CD4-positive, alpha-beta memory T cell (primary cell): ENCODE results near the gene RNF167. TPM values are rescaled to one million over a fixed set of nuclear protein-coding genes. Genes with fewer than 3 reads are reported as not detected.
A peak's percentile ranks its signal among the peaks of the same experiment; 100 is the strongest.

Source experiments
- CTCF ChIA-PET: fragments of 350-600 bp; sonication (Branson Sonifier 250); formaldehyde crosslinking; loops from one replicate; lab custom pipeline; 2021; ENCODE audit warnings: inconsistent platforms; ENCODE audit not compliant: partially characterized antibody; lab: Charles Lee
- POLR2A ChIA-PET: fragments of 350-600 bp; sonication (Branson Sonifier 250); formaldehyde crosslinking; loops from one replicate; lab custom pipeline; 2021; ENCODE audit not compliant: partially characterized antibody; lab: Charles Lee
- DNase-seq, 5 donors: peaks; one replicate each; pipeline versions ENCODE4 v3.0.0 to v3.0.0-alpha.2; 2020 to 2022; ENCODE audit warnings: mixed read lengths in 1 of 5
- H3K27ac ChIP-seq: one replicate; pipeline ENCODE4 v1.7.0; 2013; ENCODE audit warnings: low read depth, low read length
- H3K27me3 ChIP-seq: 2 replicates; pipeline ENCODE4 v1.7.0; 2013; ENCODE audit warnings: mild to moderate bottlenecking, low read length, moderate library complexity; ENCODE audit not compliant: insufficient read depth
- H3K36me3 ChIP-seq: 2 replicates; pipeline ENCODE4 v1.7.0; 2013; ENCODE audit warnings: mild to moderate bottlenecking, low read length, moderate library complexity; ENCODE audit not compliant: insufficient read depth
- H3K4me1 ChIP-seq: 2 replicates; pipeline ENCODE4 v1.7.0; 2013; ENCODE audit warnings: mild to moderate bottlenecking, low read length, moderate library complexity; ENCODE audit not compliant: insufficient read depth
- H3K4me3 ChIP-seq, 2 donors: one replicate each; pipeline ENCODE4 v1.7.0; 2013; ENCODE audit warnings: low read length in 2 of 2, mild to moderate bottlenecking in 1 of 2
- H3K9me3 ChIP-seq, 2 donors: one replicate each; pipeline ENCODE4 v1.7.0; 2013; ENCODE audit warnings: low read length in 2 of 2, control low read depth in 1 of 2; ENCODE audit not compliant: control insufficient read depth in 1 of 2
- H3K27ac Mint-ChIP-seq, 7 donors: one replicate each; pipeline ENCODE4 v1.8.0; 2020 to 2021; ENCODE audit warnings: mixed read lengths in 7 of 7, mild to moderate bottlenecking in 6 of 7, inconsistent platforms in 3 of 7, moderate library complexity in 3 of 7
- H3K27me3 Mint-ChIP-seq, 2 donors: one replicate each; pipeline ENCODE4 v1.8.0; 2020 to 2021; ENCODE audit warnings: mixed read lengths in 2 of 2
- H3K36me3 Mint-ChIP-seq, 2 donors: one replicate each; pipeline ENCODE4 v1.8.0; 2020 to 2021; ENCODE audit warnings: mixed read lengths in 2 of 2, inconsistent platforms in 1 of 2, mild to moderate bottlenecking in 1 of 2
- H3K4me1 Mint-ChIP-seq, 4 donors: one replicate each; pipeline ENCODE4 v1.8.0; 2020 to 2021; ENCODE audit warnings: mixed read lengths in 4 of 4, mild to moderate bottlenecking in 1 of 4
- H3K4me3 Mint-ChIP-seq, 8 donors: one replicate each; pipeline ENCODE4 v1.8.0; 2020 to 2021; ENCODE audit warnings: mixed read lengths in 8 of 8, mild to moderate bottlenecking in 7 of 8, moderate library complexity in 6 of 8, inconsistent platforms in 3 of 8
- H3K9me3 Mint-ChIP-seq, 8 donors: one replicate each; pipeline ENCODE4 v1.8.0; 2020 to 2021; ENCODE audit warnings: mixed read lengths in 8 of 8, mild to moderate bottlenecking in 5 of 8, inconsistent platforms in 3 of 8, moderate library complexity in 1 of 8
- intact Hi-C: fragments of 100-400 bp; cut with micrococcal nuclease; formaldehyde crosslinking; loops from one replicate; pipeline ENCODE4 v1.15.1; 2023
- polyA plus RNA-seq, 2 donors: library from polyadenylated mRNA; unstranded; fragments of 300-500 nt; fragmentation: Illumina TruSeq; gene quantifications; one replicate each; pipeline ENCODE4 v1.2.3, GENCODE V29; 2021
- total RNA-seq, 2 experiments: library from RNA; stranded (reverse); gene quantifications; one replicate each; pipeline ENCODE4 v1.2.3, GENCODE V29; 2021

The RNF167 gene
- total and polyA plus RNA-seq, 4 experiments from 2014 or later, result 52.4 to 172 (median 108) TPM

DNA sequence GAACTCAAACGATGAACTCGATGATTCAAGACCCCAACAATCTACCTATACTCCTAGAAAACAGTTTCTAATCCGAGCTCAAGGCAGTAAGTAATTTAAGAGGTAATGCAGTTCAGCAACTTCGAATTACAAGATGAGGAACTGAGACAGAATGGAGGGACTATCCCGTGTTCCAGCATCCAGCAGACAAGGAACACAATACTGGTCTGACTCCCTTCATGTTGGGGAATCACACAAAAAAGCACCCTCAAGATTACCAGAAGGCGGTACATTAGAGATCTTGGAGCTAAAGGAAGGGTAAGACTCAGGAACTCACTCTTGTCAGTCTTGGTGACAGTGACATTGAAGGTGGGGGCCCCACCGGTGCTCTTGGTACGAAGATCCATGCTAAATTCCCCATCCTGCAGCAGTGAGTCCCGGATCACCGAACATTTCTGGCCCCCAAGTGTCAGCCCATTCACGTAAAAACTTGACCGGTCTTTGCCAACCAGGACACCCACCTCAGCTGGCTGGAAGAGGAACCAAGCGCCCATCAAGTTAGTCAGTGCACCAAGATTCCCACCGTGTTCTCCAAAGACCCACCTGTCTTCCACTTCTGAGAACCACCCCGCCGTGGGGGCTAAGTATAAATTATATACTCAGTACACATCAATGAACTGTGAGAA, 6.4 kb downstream of the RNF167 start:
- DNase-seq, result no peak
- Mint-ChIP-seq H3K27ac (peak overlapping the region; percentile 85 to 96 (median 94)), H3K4me3 (peak overlapping the region; percentile 95 to 100 (median 99)), H3K4me1 (peaks cover 42 to 85% (median 59%) of the 10 kb centered on the region in 4 donors), H3K9me3 (peaks cover 0 to 2% (median 0%) of the 10 kb centered on the region in 8 donors), H3K36me3 (peaks cover 47 to 57% of the 10 kb centered on the region in 2 donors), H3K27me3 (no peaks in the 10 kb centered on the region)
- intact Hi-C loops, result no loop called here
- H3K4me1 ChIP-seq, result peaks cover 68% of the 10 kb centered on the region
- POLR2A ChIA-PET, result interaction anchor here (0.7 to 25.3 kb wide), 14 partner anchors 7 to 803 kb away, joined by 3 to 973 read pairs (median 12); partner anchors contain the start of genes C17orf107, CAMTA2, CHRNE and CYB5D2
- peak overlapping the region; percentile 63 to 94 for H3K4me3 ChIP-seq
- peak overlapping the region; percentile 94 for H3K27ac ChIP-seq
- H3K27me3 ChIP-seq, result no peaks in the 10 kb centered on the region
- H3K36me3 ChIP-seq, result peaks cover 41% of the 10 kb centered on the region
- CTCF ChIA-PET, result interaction anchor here (1.0 to 2.9 kb wide), 4 partner anchors 21 to 41 kb away, joined by 3 to 15 read pairs (median 6); partner anchors contain the start of genes CAMTA2 and SPAG7
- no peaks in the 10 kb centered on the region for H3K9me3 ChIP-seq

DNA sequence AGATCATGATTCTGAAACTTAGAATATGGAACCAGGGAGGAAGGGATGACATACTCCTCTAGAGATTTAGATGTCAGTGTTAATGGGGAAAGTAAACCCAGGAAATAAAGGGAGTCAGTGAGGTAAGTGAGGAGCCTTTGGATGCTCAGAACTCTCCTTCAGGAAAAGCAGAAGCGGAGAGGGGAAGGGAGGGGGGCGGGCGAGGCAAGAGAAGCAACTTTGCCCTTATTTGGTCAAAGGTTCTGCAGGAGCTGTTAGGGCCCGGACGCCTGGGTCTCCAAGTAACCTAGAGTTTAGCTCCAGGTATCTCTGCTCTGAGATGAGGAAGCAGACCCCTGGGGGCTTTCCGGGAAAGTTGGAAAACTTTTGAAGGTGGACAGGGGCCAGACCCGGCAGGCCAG, 6.9 kb downstream of the RNF167 start:
- Mint-ChIP-seq H3K27me3 (no peaks in the 10 kb centered on the region), H3K36me3 (peaks cover 43 to 52% of the 10 kb centered on the region in 2 donors), H3K4me3 (peak overlapping the region; percentile 95 to 100 (median 99)), H3K9me3 (peaks cover 0 to 2% (median 0%) of the 10 kb centered on the region in 8 donors), H3K27ac (peak overlapping the region; percentile 85 to 96 (median 94)), H3K4me1 (peaks cover 36 to 79% (median 56%) of the 10 kb centered on the region in 4 donors)
- Histone ChIP-seq H3K27ac (peak overlapping the region; percentile 94), H3K4me3 (peak overlapping the region; percentile 63 to 94), H3K4me1 (peaks cover 62% of the 10 kb centered on the region), H3K36me3 (peaks cover 41% of the 10 kb centered on the region), H3K9me3 (no peaks in the 10 kb centered on the region), H3K27me3 (no peaks in the 10 kb centered on the region)
- ChIA-PET CTCF (interaction anchor here (1.9 to 2.9 kb wide), 2 partner anchors 20 to 38 kb away, joined by 7 to 15 read pairs; partner anchors contain the start of gene SPAG7), POLR2A (interaction anchor here (0.7 to 25.3 kb wide), 19 partner anchors 8 to 804 kb away, joined by 3 to 973 read pairs (median 7); partner anchors contain the start of genes ARRB2, C17orf107, CAMTA2 and CHRNE)
- DNase-seq, result no peak
- intact Hi-C loops, result no loop called here

DNA sequence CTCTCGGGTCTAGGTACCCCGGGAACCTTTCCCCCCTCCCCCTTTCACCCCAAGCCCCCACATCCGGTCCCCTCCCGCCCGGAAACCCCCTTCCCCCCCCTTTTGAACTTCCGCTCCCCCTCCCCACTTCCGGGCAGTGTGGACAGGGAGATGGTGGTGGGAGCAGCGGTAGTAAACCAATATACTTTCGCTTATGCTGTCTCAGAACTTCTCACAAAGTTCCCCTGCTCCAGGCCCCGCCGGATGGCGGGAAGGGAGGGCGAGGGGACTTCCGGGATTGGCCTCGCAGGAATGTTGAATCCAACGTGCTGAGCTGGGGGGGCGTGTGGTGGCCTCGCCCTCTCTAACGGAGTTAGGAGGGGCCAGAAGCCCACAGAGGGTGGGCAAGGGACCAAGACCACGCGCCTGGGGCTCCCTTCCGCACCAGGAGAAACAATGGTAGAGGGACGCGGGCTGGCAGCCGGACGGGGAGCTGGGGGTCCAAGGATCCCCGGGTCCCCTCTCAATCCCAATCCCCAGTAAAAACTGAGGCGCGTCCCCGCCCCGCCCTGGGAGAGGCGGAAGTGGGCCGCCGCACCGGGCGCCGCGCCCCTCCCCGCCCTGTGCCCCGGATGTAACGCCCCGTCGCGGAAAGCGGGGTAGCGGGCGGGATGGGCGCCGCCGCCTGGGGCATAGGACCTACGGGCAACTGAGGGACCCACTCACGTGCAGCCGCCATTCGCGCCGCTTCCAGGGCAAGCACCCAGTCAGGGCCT, 7.5 kb downstream of the RNF167 start:
- Mint-ChIP-seq H3K4me1 (peaks cover 32 to 73% (median 51%) of the 10 kb centered on the region in 4 donors), H3K4me3 (peak overlapping the region; percentile 95 to 100 (median 99)), H3K36me3 (peaks cover 37 to 50% of the 10 kb centered on the region in 2 donors), H3K27ac (peak overlapping the region; percentile 91 to 97 (median 96)), H3K9me3 (peaks cover 0 to 2% (median 0%) of the 10 kb centered on the region in 8 donors), H3K27me3 (no peaks in the 10 kb centered on the region)
- Histone ChIP-seq H3K36me3 (peaks cover 37% of the 10 kb centered on the region), H3K27ac (peak overlapping the region; percentile 94), H3K4me1 (peaks cover 56% of the 10 kb centered on the region), H3K4me3 (peak overlapping the region; percentile 76 to 94), H3K9me3 (no peaks in the 10 kb centered on the region), H3K27me3 (no peaks in the 10 kb centered on the region)
- CTCF ChIA-PET, result interaction anchor here (1.9 to 2.9 kb wide), 2 partner anchors 20 to 38 kb away, joined by 7 to 15 read pairs; partner anchors contain the start of gene SPAG7
- intact Hi-C loops, result loop anchor here (1.0 to 2.0 kb wide), 3 partner anchors 7 to 237 kb away; partner anchors contain the start of genes ARRB2, INCA1, KIF1C and RNF167
- DNase-seq, result peak; percentile 55 to 76 (median 66)
- POLR2A ChIA-PET, result interaction anchor here (0.7 to 25.3 kb wide), 22 partner anchors 8 to 805 kb away, joined by 3 to 973 read pairs (median 6); partner anchors contain the start of genes ARRB2, C17orf107, CAMTA2 and CHRNE

DNA sequence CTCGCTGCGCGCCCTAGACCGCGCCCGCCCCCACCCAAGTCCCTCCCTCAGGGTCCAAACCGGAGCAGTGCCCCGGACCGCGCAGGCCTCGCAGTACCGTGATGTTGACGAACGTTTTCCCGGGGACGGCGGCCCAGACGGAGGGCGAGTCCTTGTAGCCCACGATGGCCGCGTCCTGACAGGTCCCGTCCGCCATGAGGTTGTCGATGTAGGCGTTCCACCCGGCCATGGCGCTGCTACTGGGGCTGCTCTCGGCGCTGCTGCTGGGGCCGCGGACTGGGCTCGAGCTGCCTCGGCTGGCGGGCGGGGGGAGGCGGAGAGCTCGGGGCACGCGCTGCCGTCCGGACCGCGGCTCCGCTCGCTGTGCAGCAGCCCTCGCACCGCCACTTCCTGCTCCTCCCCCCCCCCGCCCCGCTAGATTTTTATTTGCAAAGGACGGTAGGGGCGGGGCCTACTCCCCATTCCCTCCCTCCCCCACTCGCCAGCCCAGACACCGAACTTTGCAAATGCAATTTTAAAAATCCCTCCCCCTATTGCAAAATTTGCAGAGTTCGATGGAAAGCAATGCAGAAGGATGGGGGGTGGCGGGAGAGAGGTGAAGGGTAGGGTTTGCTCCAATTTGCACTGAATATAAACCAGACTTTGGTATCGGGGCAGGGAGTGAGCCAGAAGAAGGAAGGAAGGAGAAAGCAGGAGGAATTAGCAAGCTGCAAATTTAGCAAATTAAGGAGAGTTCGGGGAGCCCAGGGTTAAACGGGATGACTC, 8.3 kb downstream of the RNF167 start, which contains the start of gene PFN1:
Gene PFN1 (minus strand): TSS at position 365 of the 765 bp plus-strand sequence. CDS start 136 bp downstream, at position 229.
- H3K4me3 Mint-ChIP-seq, result peak within 1 kb of the TSS; percentile 95 to 100 (median 99)
- H3K27me3 Mint-ChIP-seq, result no peaks in the 10 kb centered on the region
- Histone ChIP-seq H3K27ac (peak within 1 kb of the TSS; percentile 94), H3K36me3 (peaks cover 30% of the 10 kb centered on the region), H3K4me1 (peaks cover 49% of the 10 kb centered on the region), H3K9me3 (no peaks in the 10 kb centered on the region), H3K27me3 (no peaks in the 10 kb centered on the region), H3K4me3 (peak within 1 kb of the TSS; percentile 76 to 94)
- peak within 1 kb of the TSS; percentile 92 to 100 (median 98) for H3K27ac Mint-ChIP-seq
- intact Hi-C loops, result loop anchor here (1.0 to 2.0 kb wide), 3 partner anchors 8 to 238 kb away; partner anchors contain the start of genes ARRB2, INCA1, KIF1C and RNF167
- peak; percentile 90 to 94 (median 91) for DNase-seq
- peaks cover 0 to 2% (median 0%) of the 10 kb centered on the region in 8 donors for H3K9me3 Mint-ChIP-seq
- ChIA-PET POLR2A (interaction anchor here (0.8 to 25.3 kb wide), 22 partner anchors 9 to 805 kb away, joined by 3 to 973 read pairs (median 6); partner anchors contain the start of genes ARRB2, C17orf107, CAMTA2 and CHRNE), CTCF (interaction anchor here (0.8 to 2.9 kb wide), 2 partner anchors 19 to 39 kb away, joined by 3 to 15 read pairs; partner anchors contain the start of gene SPAG7)
- peaks cover 25 to 66% (median 43%) of the 10 kb centered on the region in 4 donors for H3K4me1 Mint-ChIP-seq
- peaks cover 31 to 42% of the 10 kb centered on the region in 2 donors for H3K36me3 Mint-ChIP-seq

GRCh38 chr17:4948931-4949320, 8.9 kb downstream of the RNF167 start:
- Histone ChIP-seq H3K36me3 (peaks cover 27% of the 10 kb centered on the region), H3K4me1 (peaks cover 43% of the 10 kb centered on the region), H3K27me3 (no peaks in the 10 kb centered on the region), H3K27ac (peak overlapping the region; percentile 94), H3K9me3 (no peaks in the 10 kb centered on the region), H3K4me3 (peak overlapping the region; percentile 61 to 94)
- intact Hi-C loops, result loop anchor here (1.0 to 2.0 kb wide), 4 partner anchors 9 to 238 kb away; partner anchors contain the start of genes ARRB2, INCA1, KIF1C and RNF167
- POLR2A ChIA-PET, result interaction anchor here (0.7 to 25.3 kb wide), 16 partner anchors 9 to 238 kb away, joined by 3 to 973 read pairs (median 7); partner anchors contain the start of genes ARRB2, C17orf107, CAMTA2 and CHRNE
- Mint-ChIP-seq H3K4me3 (peak overlapping the region; percentile 95 to 100 (median 99)), H3K27ac (peak overlapping the region; percentile 92 to 100 (median 98)), H3K27me3 (no peaks in the 10 kb centered on the region), H3K36me3 (peaks cover 31 to 40% of the 10 kb centered on the region in 2 donors), H3K4me1 (peaks cover 24 to 63% (median 39%) of the 10 kb centered on the region in 4 donors), H3K9me3 (peaks cover 0 to 2% (median 0%) of the 10 kb centered on the region in 8 donors)
- DNase-seq, result peak in 4 of 5 donors; percentile 78 to 82 (median 80)
- CTCF ChIA-PET, result interaction anchor here (0.8 to 2.9 kb wide), 2 partner anchors 18 to 40 kb away, joined by 3 to 15 read pairs; partner anchors contain the start of gene SPAG7
